GOT3 (cell line): ENCODE measurements around the gene R3HDM4.
"Not testable (repeated sequence)": the region's sequence is repeated elsewhere in the genome, so short reads cannot be mapped to it uniquely, and the experiment has no call there.

ENCODE experiments used
- DNase-seq: peaks from one replicate; lab custom pipeline; 2025; ENCODE audit warnings: mixed read lengths; lab: John Stamatoyannopoulos, UW

The R3HDM4 gene

GRCh38 chr19:892243-892893, 20.7 kb downstream of the R3HDM4 start:
- DNase-seq, result no peak

GRCh38 chr19:891421-892200, 21.4 kb downstream of the R3HDM4 start:
- DNase-seq, result not testable (repeated sequence)

- DNase-seq, result no peak
Measured at GRCh38 chr19:890831-891230, 22.2 kb downstream of the R3HDM4 start.

GRCh38 chr19:889662-890295, 23.2 kb downstream of the R3HDM4 start:
- no peak for DNase-seq

- DNase-seq, result no peak
Measured at GRCh38 chr19:888581-889385, 24.2 kb downstream of the R3HDM4 start.

- DNase-seq, result no peak
Measured at GRCh38 chr19:887599-887998, 25.4 kb downstream of the R3HDM4 start.

- DNase-seq, result no peak
Measured at GRCh38 chr19:887072-887471, 25.9 kb downstream of the R3HDM4 start.

GRCh38 chr19:885536-886224, 27.3 kb downstream of the R3HDM4 start:
- DNase-seq, result no peak

- DNase-seq, result no peak
Measured at GRCh38 chr19:884420-885211, 28.4 kb downstream of the R3HDM4 start.

- no peak for DNase-seq
Measured at GRCh38 chr19:883661-884211, 29.3 kb downstream of the R3HDM4 start.

GRCh38 chr19:882871-883497, 30.0 kb downstream of the R3HDM4 start:
- no peak for DNase-seq

- DNase-seq, result no peak
Measured at GRCh38 chr19:881385-882071, 31.5 kb downstream of the R3HDM4 start.

GRCh38 chr19:879711-880438, 33.1 kb downstream of the R3HDM4 start:
- no peak for DNase-seq

GRCh38 chr19:878751-879561, 34.1 kb downstream of the R3HDM4 start:
- not testable (repeated sequence) for DNase-seq

- DNase-seq, result not testable (repeated sequence)
Measured at GRCh38 chr19:877992-878660, 34.9 kb downstream of the R3HDM4 start.

- DNase-seq, result no peak
Measured at GRCh38 chr19:876780-877314, 36.2 kb downstream of the R3HDM4 start.

- no peak for DNase-seq
Measured at GRCh38 chr19:876089-876488, 36.9 kb downstream of the R3HDM4 start.
